Esophagus mucosa (tissue), 1 donor: Measurements from ENCODE around the gene TDG. TPM values are rescaled to one million over a fixed set of nuclear protein-coding genes. Genes with fewer than 3 reads are reported as not detected.

ENCODE experiments used
- ATAC-seq: fragments of 200-7000 bp; cut with Tn5 transposase; one replicate; pipeline ENCODE4 v1.9.1; 2020
- total RNA-seq: library from RNA; stranded (reverse); gene quantifications from one replicate; pipeline ENCODE4 v1.2.4, GENCODE V29; 2023
- donor health status: DM: yes; HTN: yes; CAD: no.

TDG gene
- total RNA-seq, result 20.4 TPM

DNA sequence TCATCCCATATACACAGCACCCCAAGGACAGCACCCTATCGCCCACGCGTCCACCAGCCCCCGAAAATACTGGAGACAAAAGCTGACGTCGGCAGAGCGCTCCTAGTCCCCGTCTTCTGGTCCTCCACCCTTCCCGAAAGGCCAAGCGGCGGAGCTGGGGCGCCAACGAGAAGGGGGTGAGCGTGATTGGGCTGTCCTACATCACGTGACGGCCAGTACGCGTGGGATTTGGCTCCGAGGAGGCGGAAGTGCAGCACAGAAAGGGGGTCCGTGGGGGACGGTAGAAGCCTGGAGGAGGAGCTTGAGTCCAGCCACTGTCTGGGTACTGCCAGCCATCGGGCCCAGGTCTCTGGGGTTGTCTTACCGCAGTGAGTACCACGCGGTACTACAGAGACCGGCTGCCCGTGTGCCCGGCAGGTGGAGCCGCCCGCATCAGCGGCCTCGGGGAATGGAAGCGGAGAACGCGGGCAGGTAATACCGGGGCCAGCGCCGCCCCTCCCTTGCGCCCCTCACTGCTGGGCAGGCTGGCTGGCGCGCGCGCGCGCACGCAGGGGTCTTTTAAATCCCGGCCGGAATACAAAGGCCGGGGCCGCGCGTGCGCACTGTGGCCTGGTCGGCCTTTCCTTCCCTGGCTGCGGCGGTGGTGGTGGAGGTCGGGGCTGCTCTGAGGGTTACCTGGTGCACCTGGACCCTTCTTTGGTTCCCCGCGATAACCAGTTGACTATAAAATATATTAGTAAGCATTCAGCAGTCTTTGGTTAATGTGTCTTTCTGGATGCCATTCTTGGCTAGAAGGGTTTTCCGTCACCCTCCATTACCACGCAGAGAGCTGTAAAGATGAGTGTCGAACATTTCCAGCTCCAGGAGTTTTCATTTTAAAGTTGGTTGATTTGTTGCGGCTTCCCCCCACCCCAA, at the start of gene TDG:
Gene TDG, plus strand, starts transcription at position 283 of the 915 bp plus-strand sequence. Its CDS starts 166 bp downstream, at position 449.
- ATAC-seq, result peak; percentile 99

DNA sequence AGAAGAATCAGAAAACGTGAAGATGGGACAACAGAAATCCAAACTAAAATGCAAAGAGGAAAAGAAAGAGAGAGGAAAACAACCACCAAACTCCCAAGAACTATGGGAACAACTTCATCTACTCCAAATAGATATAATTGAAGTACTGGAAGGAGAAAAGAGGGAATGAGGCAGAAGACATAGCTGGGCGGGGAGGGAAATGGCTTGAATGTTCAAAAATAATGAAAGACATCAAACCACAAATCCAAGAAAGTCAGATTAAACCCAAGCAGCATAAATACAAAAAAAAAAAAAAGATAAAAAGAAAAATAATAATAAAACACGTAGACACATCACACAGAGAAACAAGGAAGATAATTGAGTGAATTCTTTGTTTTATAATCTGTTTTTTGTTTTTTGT, 47.8 kb upstream of the TDG start:
- no peak for ATAC-seq

- ATAC-seq, result no peak
These were observed 40.7 kb upstream of the TDG start for GRCh38 chr12:103924761-103925641.

DNA sequence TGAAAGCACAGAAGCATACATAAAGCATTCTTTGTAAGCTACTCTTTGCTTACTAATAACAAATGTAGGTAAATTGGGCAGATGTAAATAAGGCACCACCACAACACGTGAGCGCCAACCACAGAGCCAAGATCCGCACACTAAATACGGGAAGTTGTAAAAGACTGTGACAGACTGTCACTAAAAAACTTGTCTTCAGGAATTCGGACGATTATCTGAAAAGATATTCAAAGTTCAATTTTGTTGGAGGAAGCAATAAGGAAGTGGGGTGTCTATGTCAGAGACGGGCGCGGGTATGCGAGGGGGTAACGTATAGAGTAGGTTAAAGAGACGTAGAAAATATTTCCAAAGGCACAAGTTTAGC, 37.0 kb upstream of the TDG start:
- no peak for ATAC-seq

- ATAC-seq, result peak; percentile 70
These were observed 36.5 kb upstream of the TDG start for GRCh38 chr12:103929046-103929783.

DNA sequence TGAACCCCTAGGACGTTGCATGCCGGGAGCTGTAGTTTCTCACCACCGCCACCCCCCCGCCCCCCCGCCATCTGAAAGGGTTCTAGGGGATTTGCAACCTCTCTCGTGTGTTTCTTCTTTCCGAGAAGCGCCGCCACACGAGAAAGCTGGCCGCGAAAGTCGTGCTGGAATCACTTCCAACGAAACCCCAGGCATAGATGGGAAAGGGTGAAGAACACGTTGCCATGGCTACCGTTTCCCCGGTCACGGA, 36.0 kb upstream of the TDG start:
- no peak for ATAC-seq

GRCh38 chr12:103930034-103930786, 35.5 kb upstream of the TDG start, which contains the start of gene HSP90B1:
Gene HSP90B1 (plus strand): TSS chr12:103930410. CDS start chr12:103930516, 106 bp downstream.
- ATAC-seq, result peak; percentile 97

DNA sequence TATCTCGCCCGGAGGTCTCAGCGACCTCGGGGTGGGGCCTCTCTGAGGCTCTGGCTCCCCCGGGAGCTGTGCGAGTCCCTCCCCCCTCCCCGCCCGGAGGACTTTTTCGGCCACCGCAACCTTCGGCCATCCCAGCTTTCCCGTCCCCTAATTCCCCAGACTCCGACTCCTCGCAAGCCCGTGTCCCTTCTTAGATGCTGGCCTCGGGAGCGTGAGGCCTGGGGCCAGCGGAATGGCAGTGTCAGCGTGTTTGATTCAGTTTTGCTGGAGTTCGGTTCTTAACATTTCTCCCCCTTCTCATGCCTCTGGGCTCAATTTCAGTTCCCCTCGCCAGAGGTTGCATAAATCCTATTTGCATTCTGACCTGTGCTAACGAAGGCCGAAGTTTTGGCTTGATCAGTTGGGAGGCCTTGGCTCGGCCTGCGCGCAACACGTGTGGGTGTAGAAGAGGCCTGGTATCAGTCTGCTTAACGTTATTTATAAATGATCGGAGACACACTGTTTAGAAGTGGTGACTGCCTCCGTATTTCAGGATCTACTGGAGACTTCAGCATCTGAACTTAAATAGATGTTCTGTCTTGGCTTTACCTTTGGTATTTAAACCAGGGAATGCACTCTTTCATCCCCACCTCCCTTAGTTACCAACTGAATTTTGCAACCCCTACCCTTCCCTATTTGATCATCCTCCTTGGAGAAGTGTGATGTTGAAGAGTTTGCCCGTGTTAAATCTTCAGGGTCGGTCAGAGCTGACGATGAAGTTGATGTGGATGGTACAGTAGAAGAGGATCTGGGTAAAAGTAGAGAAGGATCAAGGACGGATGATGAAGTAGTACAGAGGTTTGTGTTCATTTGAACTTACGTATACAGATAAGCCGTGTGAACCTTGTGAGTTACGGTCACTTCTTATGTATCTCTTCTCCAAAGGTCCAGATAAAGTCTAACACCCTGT, 34.6 kb upstream of the TDG start:
- ATAC-seq, result no peak

GRCh38 chr12:103933237-103933636, 32.4 kb upstream of the TDG start:
- no peak for ATAC-seq

GRCh38 chr12:103936679-103937078, 29.0 kb upstream of the TDG start:
- ATAC-seq, result no peak

DNA sequence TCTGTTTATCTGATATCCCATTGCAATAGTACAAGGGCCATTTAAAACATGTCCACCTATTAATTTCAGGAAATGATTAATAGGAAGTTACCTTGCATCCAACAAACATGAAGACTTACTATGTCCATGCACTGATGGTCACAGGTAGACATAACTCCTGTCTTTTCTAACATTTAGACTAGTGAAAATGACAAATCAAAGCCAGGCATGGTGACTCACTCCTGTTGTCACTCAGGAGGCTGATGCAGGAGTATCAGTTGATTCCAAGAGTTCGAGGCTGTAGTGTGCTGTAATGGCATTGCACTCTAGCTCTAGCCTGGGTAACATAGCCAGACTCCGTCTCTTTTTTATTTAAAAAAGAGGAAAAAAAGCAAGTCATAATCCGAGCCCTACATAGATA, 20.7 kb upstream of the TDG start:
- no peak for ATAC-seq

DNA sequence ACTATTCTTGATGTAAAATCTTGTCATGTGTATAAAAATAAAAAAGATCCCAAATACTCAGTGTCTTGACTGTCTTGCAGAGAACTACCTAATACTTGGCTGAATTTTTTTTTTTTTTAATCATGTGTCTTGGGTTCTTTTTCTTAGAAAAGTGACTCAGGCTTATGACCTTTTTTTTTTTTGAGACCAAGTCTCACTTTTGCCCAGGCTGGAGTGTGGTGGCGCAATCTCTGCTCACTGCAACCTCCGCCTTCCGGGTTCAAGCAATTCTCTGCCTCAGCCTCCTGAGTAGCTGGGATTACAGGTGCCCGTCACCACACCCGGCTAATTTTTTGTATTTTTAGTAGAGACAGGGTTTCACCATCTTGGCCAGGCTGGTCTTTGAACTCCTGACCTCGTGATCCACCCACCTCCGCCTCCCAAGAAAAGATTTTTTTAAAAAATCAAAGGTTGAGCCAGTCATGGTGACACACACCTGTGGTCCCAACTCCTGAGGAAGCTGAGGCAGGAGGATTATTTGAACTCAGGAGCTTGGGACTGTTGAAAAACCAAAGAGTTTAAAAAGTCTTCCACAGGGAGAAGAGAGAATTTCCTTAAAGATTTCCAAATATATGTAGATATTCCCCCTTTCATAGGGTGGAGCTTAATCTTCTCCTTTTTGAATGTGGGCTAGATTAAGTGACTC, 17.7 kb upstream of the TDG start:
- ATAC-seq, result no peak

DNA sequence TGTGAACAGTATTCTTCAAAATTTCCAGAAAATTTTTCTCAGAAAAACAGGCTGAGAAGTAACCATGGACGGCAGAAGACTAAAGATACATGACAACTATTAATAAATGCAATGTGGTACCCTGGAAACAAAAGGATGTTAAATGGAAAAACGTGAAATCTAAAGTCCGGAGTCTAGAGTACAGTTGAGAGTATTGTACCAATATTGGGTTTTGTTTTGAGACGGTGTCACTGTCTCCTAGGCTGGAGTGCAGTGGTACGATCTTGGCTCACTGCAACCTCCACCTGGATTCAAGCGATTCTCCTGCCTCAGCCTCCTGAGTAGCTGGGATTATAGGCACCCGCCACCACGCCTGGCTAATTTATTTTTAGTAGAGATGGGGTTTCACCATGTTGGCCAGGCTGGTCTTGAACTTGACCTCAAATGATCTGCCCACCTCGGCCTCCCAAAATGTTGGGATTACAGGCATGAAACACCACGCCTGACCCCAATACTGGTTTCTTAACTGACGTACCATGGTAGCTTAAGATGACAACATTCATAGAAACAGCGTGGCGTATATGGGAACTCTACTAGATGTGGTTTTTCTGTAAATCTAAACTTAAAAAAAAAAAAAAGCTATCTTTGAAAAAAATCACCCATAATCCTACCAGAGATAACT, 16.8 kb upstream of the TDG start:
- ATAC-seq, result no peak

GRCh38 chr12:103952497-103952896, 13.2 kb upstream of the TDG start:
- ATAC-seq, result no peak

DNA sequence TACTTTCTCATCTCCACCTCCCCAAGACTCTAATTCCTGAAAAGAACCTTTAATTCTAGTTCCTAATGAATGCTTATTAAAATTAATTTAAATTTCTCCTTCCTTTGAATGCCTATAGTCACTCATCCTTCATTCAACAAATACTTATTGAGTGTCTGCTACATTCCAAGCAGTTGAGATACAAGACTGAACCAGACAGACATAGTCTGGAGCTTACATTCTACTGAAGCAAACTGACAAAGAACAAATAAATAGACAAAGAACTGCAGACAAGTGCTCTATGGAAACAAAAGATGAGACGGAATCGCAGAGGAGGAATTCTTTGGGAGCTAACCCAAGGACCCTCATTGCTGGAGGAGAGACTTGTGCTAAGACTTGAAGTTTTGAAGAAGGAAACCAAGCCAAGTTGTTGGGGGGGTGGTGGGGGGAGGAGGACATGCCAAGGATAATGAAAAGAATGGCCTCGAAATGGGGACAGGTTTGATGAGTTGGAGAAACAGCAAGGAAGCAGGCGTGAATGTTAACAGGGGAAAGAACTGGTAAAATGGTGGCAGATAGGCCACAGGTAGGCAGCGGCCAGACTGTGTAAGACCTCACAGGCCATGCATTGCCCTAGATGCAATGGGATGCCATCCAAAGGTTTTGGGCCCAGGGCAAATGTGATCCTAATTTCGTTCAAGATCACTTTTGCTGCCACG, 9.7 kb upstream of the TDG start:
- peak; percentile 9 for ATAC-seq

- peak; percentile 42 for ATAC-seq
These were observed 9.1 kb upstream of the TDG start for GRCh38 chr12:103956509-103957027.

- ATAC-seq, result no peak
These were observed 7.7 kb upstream of the TDG start for GRCh38 chr12:103957865-103958388.

DNA sequence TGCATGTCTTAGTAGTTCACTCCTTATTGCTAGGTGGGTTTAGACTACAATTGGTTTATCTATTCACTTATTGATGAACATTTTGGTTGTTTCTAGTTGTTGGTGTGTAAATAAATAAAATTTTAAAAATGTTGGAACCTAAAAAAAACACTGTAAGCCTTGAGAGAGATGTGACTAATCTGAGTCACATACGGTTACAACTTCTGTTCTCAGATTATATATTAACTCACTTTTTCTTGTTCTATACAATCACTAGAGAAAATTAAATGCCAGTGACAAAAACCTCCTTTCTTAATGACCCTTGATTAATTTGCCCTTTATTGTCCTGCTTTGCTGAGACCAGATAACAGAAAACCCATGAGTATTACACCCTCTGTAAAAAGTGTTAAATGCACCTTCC, 7.1 kb upstream of the TDG start:
- no peak for ATAC-seq
